DOHH2 (cell line): Measurements from ENCODE around the gene TRMT61B.

Source experiments
- H3F3A ChIP-seq: fragments of 200-600 bp; sonication (generic), shearing (Covaris generic); 2 replicates; pipeline ENCODE4 v1.6.0; 2016; ENCODE audit warnings: antibody characterized with exemption, mild to moderate bottlenecking; ENCODE audit not compliant: control insufficient read depth, insufficient read depth
- H3K27ac ChIP-seq: fragments of 200-600 bp; sonication (generic); 2 replicates; pipeline ENCODE4 v1.5.1; 2014; ENCODE audit warnings: low read depth, mild to moderate bottlenecking, low read length, moderate library complexity
- H3K27me3 ChIP-seq: fragments of 200-600 bp; sonication (generic); 2 replicates; pipeline ENCODE4 v1.6.1; 2014; ENCODE audit warnings: mild to moderate bottlenecking, low read length, mixed read lengths; ENCODE audit not compliant: control insufficient read depth
- H3K36me3 ChIP-seq: fragments of 200-600 bp; sonication (generic); 2 replicates; pipeline ENCODE4 v1.6.1; 2014; ENCODE audit warnings: mild to moderate bottlenecking, low read length, moderate library complexity, mixed read lengths; ENCODE audit not compliant: control insufficient read depth
- H3K4me1 ChIP-seq: fragments of 200-600 bp; sonication (generic); 2 replicates; pipeline ENCODE4 v1.6.1; 2014; ENCODE audit warnings: mild to moderate bottlenecking, low read length, mixed read lengths; ENCODE audit not compliant: control insufficient read depth
- H3K4me2 ChIP-seq: fragments of 200-600 bp; sonication (generic); 2 replicates; pipeline ENCODE4 v1.6.0; 2014; ENCODE audit warnings: mild to moderate bottlenecking, low read length, moderate library complexity
- H3K4me3 ChIP-seq: fragments of 200-600 bp; sonication (generic); 2 replicates; pipeline ENCODE4 v1.5.1; 2014; ENCODE audit warnings: mild to moderate bottlenecking, low read length, mixed read lengths
- H3K79me2 ChIP-seq: fragments of 200-600 bp; sonication (generic); 2 replicates; pipeline ENCODE4 v1.6.1; 2014; ENCODE audit warnings: mild to moderate bottlenecking, low read length, mixed read lengths; ENCODE audit not compliant: control insufficient read depth
- H3K9me2 ChIP-seq: fragments of 200-600 bp; sonication (generic); replicated peaks from 2 replicates; pipeline ENCODE4 v1.6.1; 2014; ENCODE audit warnings: mild to moderate bottlenecking, low read length, mixed read lengths; ENCODE audit not compliant: control insufficient read depth
- H3K9me3 ChIP-seq: fragments of 200-600 bp; sonication (generic); 2 replicates; pipeline ENCODE4 v1.6.1; 2014; ENCODE audit warnings: antibody characterized with exemption, low read length, mixed read lengths; ENCODE audit not compliant: control insufficient read depth, insufficient read depth
- H4K20me1 ChIP-seq: fragments of 200-600 bp; sonication (generic); 2 replicates; pipeline ENCODE4 v1.6.0; 2014; ENCODE audit warnings: low read depth, mild to moderate bottlenecking, antibody characterized with exemption, low read length, moderate library complexity; ENCODE audit not compliant: control insufficient read depth, insufficient read depth
- CTCF ChIP-seq: fragments of 200-600 bp; sonication (generic); IDR thresholded peaks from one replicate; pipeline ENCODE4 v1.5.1; 2014; ENCODE audit warnings: antibody characterized with exemption, mild to moderate bottlenecking, low read depth, low read length; ENCODE audit not compliant: poor library complexity, severe bottlenecking
- EZH2phosphoT487 ChIP-seq: fragments of 200-600 bp; sonication (generic); IDR thresholded peaks from 2 replicates; pipeline ENCODE4 v1.6.1; 2017; ENCODE audit warnings: borderline replicate concordance, mild to moderate bottlenecking, antibody characterized with exemption, low read length, moderate library complexity, mixed read lengths

The TRMT61B gene

GRCh38 chr2:28902584-28902983 is 32.5 kb upstream of the TRMT61B start:
- no peak for TF ChIP-seq EZH2phosphoT487
- TF ChIP-seq CTCF = no peak
- Histone ChIP-seq H4K20me1 (peaks cover 56% of the 10 kb centered on the region), H3K4me1 (peaks cover 17% of the 10 kb centered on the region), H3K79me2 (peaks cover 100% of the 10 kb centered on the region), H3K9me2 (no peaks in the 10 kb centered on the region), H3K36me3 (peaks cover 96% of the 10 kb centered on the region), H3F3A (peaks cover 13% of the 10 kb centered on the region; the same call in 1 of the 2 replicates), H3K4me2 (no peak overlapping the region), H3K9me3 (no peaks in the 10 kb centered on the region), H3K4me3 (no peak overlapping the region), H3K27ac (no peak overlapping the region), H3K27me3 (no peaks in the 10 kb centered on the region)

- H3K4me2 ChIP-seq = no peak overlapping the region
- H3K36me3 ChIP-seq = peaks cover 96% of the 10 kb centered on the region
- no peaks in the 10 kb centered on the region for H3K9me3 ChIP-seq
- no peak overlapping the region for H3K27ac ChIP-seq
- H3F3A ChIP-seq = peaks cover 13% of the 10 kb centered on the region; the same call in 1 of the 2 replicates
- no peaks in the 10 kb centered on the region for H3K27me3 ChIP-seq
- H4K20me1 ChIP-seq = peaks cover 61% of the 10 kb centered on the region
- H3K79me2 ChIP-seq = peaks cover 100% of the 10 kb centered on the region
- H3K4me3 ChIP-seq = no peak overlapping the region
- peaks cover 24% of the 10 kb centered on the region for H3K4me1 ChIP-seq
- TF ChIP-seq CTCF = no peak
- no peak for TF ChIP-seq EZH2phosphoT487
- H3K9me2 ChIP-seq = no peaks in the 10 kb centered on the region
Measured at GRCh38 chr2:28901841-28902240, 31.7 kb upstream of the TRMT61B start.

DNA sequence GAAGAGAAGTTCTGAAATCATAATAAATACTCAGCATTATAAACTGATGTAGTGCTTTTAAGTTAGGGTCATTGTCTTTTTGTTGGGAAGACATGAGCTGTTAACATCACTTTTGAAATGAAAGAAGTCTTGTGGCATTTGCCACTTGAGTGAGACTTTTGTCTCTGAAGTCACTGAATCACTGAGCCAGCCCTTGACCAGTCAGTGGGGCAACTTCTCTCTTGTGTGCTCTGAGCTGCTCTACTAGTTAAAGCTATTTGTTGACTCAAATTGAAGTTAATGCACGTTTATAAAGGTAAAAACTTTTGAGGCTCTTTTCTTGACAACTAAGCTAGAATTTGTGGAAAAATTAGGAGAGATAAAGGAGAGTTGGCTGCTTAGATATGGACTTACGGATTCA is 31.1 kb upstream of the TRMT61B start:
- H3K4me2 ChIP-seq = no peak overlapping the region

More for the DNA sequence above, 31.1 kb upstream of the TRMT61B start:
- H3K4me1 ChIP-seq = peaks cover 31% of the 10 kb centered on the region
- no peak for TF ChIP-seq CTCF
- TF ChIP-seq EZH2phosphoT487 = no peak
- no peaks in the 10 kb centered on the region for H3K9me2 ChIP-seq
- H3F3A ChIP-seq = peaks cover 11% of the 10 kb centered on the region; the same call in 1 of the 2 replicates
- H3K27me3 ChIP-seq = no peaks in the 10 kb centered on the region
- peaks cover 100% of the 10 kb centered on the region for H3K79me2 ChIP-seq
- peaks cover 96% of the 10 kb centered on the region for H3K36me3 ChIP-seq
- peaks cover 63% of the 10 kb centered on the region for H4K20me1 ChIP-seq
- H3K4me3 ChIP-seq = no peak overlapping the region
- H3K27ac ChIP-seq = no peak overlapping the region
- no peaks in the 10 kb centered on the region for H3K9me3 ChIP-seq
